OCI-LY1 (cell line): Measurements from ENCODE around the gene SATB1.

ENCODE experiments used
- H2AFZ ChIP-seq: fragments of 200-600 bp; sonication (generic), shearing (Covaris generic); 2 replicates; pipeline ENCODE4 v1.6.0; 2014; ENCODE audit warnings: antibody characterized with exemption, mild to moderate bottlenecking, low read length
- H3F3A ChIP-seq: fragments of 200-600 bp; sonication (generic), shearing (Covaris generic); 2 replicates; pipeline ENCODE4 v1.6.0; 2014; ENCODE audit warnings: mild to moderate bottlenecking, antibody characterized with exemption, low read length, moderate library complexity; ENCODE audit not compliant: insufficient read depth
- H3K27ac ChIP-seq: fragments of 200-600 bp; sonication (generic); 2 replicates; pipeline ENCODE4 v1.5.1; 2014; ENCODE audit warnings: low read length, mixed run types, mild to moderate bottlenecking, low read depth; ENCODE audit not compliant: poor library complexity, severe bottlenecking
- H3K27me3 ChIP-seq: fragments of 200-600 bp; sonication (generic); 2 replicates; pipeline ENCODE4 v1.6.0; 2014; ENCODE audit warnings: antibody characterized with exemption, mild to moderate bottlenecking, low read length, moderate library complexity; ENCODE audit not compliant: insufficient read depth
- H3K36me3 ChIP-seq: fragments of 200-600 bp; sonication (generic); 2 replicates; pipeline ENCODE4 v1.6.1; 2014; ENCODE audit warnings: mild to moderate bottlenecking, antibody characterized with exemption, low read length, moderate library complexity, mixed read lengths; ENCODE audit not compliant: insufficient read depth
- H3K4me1 ChIP-seq: fragments of 200-600 bp; sonication (generic); 2 replicates; pipeline ENCODE4 v1.5.1; 2014; ENCODE audit warnings: mild to moderate bottlenecking, low read length, moderate library complexity; ENCODE audit not compliant: insufficient read depth, severe bottlenecking
- H3K4me2 ChIP-seq: fragments of 200-600 bp; sonication (generic), shearing (Covaris generic); 2 replicates; pipeline ENCODE4 v1.6.1; 2014; ENCODE audit warnings: low read length
- H3K4me3 ChIP-seq: fragments of 200-600 bp; sonication (generic); 2 replicates; pipeline ENCODE4 v1.5.1; 2014; ENCODE audit warnings: low read length, low read depth, mild to moderate bottlenecking, mixed read lengths; ENCODE audit not compliant: poor library complexity, severe bottlenecking
- H3K79me2 ChIP-seq: fragments of 200-600 bp; shearing (Covaris generic); 2 replicates; pipeline ENCODE4 v1.6.1; 2016; ENCODE audit warnings: mixed run types, low read length, mixed read lengths; ENCODE audit not compliant: insufficient read depth
- H3K9ac ChIP-seq: fragments of 200-600 bp; sonication (generic), shearing (Covaris generic); 2 replicates; pipeline ENCODE4 v1.6.1; 2014; ENCODE audit warnings: mild to moderate bottlenecking, low read length, mixed read lengths
- H3K9me2 ChIP-seq: fragments of 200-600 bp; sonication (generic), shearing (Covaris generic); 2 replicates; pipeline ENCODE4 v1.6.1; 2014; ENCODE audit warnings: low read depth, mild to moderate bottlenecking, low read length, mixed read lengths
- H3K9me3 ChIP-seq: fragments of 200-600 bp; shearing (Covaris generic); 2 replicates; pipeline ENCODE4 v1.6.1; 2014; ENCODE audit warnings: low read length, mixed read lengths
- H4K20me1 ChIP-seq: fragments of 200-600 bp; sonication (generic), shearing (Covaris generic); 2 replicates; pipeline ENCODE4 v1.6.0; 2016; ENCODE audit warnings: mild to moderate bottlenecking, low read length; ENCODE audit not compliant: insufficient read depth
- CTCF ChIP-seq: fragments of 200-600 bp; sonication (generic), shearing (Covaris generic); IDR thresholded peaks from 2 replicates; pipeline ENCODE4 v1.5.1; 2017; ENCODE audit warnings: mild to moderate bottlenecking, antibody characterized with exemption, low read length, moderate library complexity, mixed read lengths
- EZH2 ChIP-seq: fragments of 200-600 bp; sonication (generic), shearing (Covaris generic); IDR thresholded peaks from 2 replicates; pipeline ENCODE4 v1.8.0; 2017; ENCODE audit warnings: borderline replicate concordance, mixed run types, mild to moderate bottlenecking, antibody characterized with exemption, low read length, moderate library complexity, mixed read lengths

Gene SATB1

GRCh38 chr3:18386274-18386890 is 38.8 kb downstream of the SATB1 start:
- TF ChIP-seq CTCF (no peak), EZH2 (no peak)
- Histone ChIP-seq H3K36me3 (peaks cover 6% of the 10 kb centered on the region; the same call in 1 of the 2 replicates), H3K4me1 (no peaks in the 10 kb centered on the region), H3K27ac (no peak overlapping the region), H3F3A (no peaks in the 10 kb centered on the region), H3K9ac (no peak overlapping the region), H2AFZ (no peak overlapping the region), H3K9me3 (no peaks in the 10 kb centered on the region), H4K20me1 (no peaks in the 10 kb centered on the region), H3K4me2 (no peak overlapping the region), H3K9me2 (no peaks in the 10 kb centered on the region), H3K4me3 (no peak overlapping the region), H3K27me3 (no peaks in the 10 kb centered on the region), H3K79me2 (no peaks in the 10 kb centered on the region)

GRCh38 chr3:18385706-18386105 is 39.4 kb downstream of the SATB1 start:
- no peaks in the 10 kb centered on the region for H4K20me1 ChIP-seq
- no peaks in the 10 kb centered on the region for H3K4me1 ChIP-seq
- no peak for TF ChIP-seq CTCF
- TF ChIP-seq EZH2: no peak
- H3K9me2 ChIP-seq: no peaks in the 10 kb centered on the region
- H3K27ac ChIP-seq: no peak overlapping the region
- peaks cover 6% of the 10 kb centered on the region; the same call in 1 of the 2 replicates for H3K36me3 ChIP-seq
- H3K4me3 ChIP-seq: no peak overlapping the region
- H3K79me2 ChIP-seq: no peaks in the 10 kb centered on the region
- H2AFZ ChIP-seq: no peak overlapping the region
- no peak overlapping the region for H3K4me2 ChIP-seq
- no peaks in the 10 kb centered on the region for H3K27me3 ChIP-seq
- H3F3A ChIP-seq: no peaks in the 10 kb centered on the region
- H3K9ac ChIP-seq: no peak overlapping the region
- H3K9me3 ChIP-seq: no peaks in the 10 kb centered on the region

GRCh38 chr3:18382760-18383369 is 42.3 kb downstream of the SATB1 start:
- no peak overlapping the region for H2AFZ ChIP-seq
- no peaks in the 10 kb centered on the region for H3K27me3 ChIP-seq
- H3K4me2 ChIP-seq: no peak overlapping the region
- H3K79me2 ChIP-seq: no peaks in the 10 kb centered on the region
- no peaks in the 10 kb centered on the region for H3K4me1 ChIP-seq
- H3K9me2 ChIP-seq: no peaks in the 10 kb centered on the region
- H3K4me3 ChIP-seq: no peak overlapping the region
- H3K9ac ChIP-seq: no peak overlapping the region
- peaks cover 6% of the 10 kb centered on the region; the same call in 1 of the 2 replicates for H3K36me3 ChIP-seq
- no peak for TF ChIP-seq CTCF
- TF ChIP-seq EZH2: no peak
- H4K20me1 ChIP-seq: no peaks in the 10 kb centered on the region
- no peaks in the 10 kb centered on the region for H3K9me3 ChIP-seq
- no peak overlapping the region for H3K27ac ChIP-seq
- no peaks in the 10 kb centered on the region for H3F3A ChIP-seq
